GM10266 (cell line): Measurements from ENCODE around the gene NR2F2.
A peak's percentile ranks its signal among the peaks of the same experiment; 100 is the strongest.
"Not testable (repeated sequence)": the region's sequence is repeated elsewhere in the genome, so short reads cannot be mapped to it uniquely, and the experiment has no call there.

ENCODE experiments used
- DNase-seq: peaks from one replicate; pipeline ENCODE4 v3.0.0; 2012; ENCODE audit errors: extremely low spot score
- TF ChIP-seq, protein P1 (sequence below): IDR thresholded peaks from 2 replicates; pipeline ENCODE4 v1.5.1; 2012; ENCODE audit warnings: mild to moderate bottlenecking, low read depth; ENCODE audit not compliant: control insufficient read depth, insufficient read depth; ENCODE audit errors: missing control alignments

NR2F2 gene

DNA sequence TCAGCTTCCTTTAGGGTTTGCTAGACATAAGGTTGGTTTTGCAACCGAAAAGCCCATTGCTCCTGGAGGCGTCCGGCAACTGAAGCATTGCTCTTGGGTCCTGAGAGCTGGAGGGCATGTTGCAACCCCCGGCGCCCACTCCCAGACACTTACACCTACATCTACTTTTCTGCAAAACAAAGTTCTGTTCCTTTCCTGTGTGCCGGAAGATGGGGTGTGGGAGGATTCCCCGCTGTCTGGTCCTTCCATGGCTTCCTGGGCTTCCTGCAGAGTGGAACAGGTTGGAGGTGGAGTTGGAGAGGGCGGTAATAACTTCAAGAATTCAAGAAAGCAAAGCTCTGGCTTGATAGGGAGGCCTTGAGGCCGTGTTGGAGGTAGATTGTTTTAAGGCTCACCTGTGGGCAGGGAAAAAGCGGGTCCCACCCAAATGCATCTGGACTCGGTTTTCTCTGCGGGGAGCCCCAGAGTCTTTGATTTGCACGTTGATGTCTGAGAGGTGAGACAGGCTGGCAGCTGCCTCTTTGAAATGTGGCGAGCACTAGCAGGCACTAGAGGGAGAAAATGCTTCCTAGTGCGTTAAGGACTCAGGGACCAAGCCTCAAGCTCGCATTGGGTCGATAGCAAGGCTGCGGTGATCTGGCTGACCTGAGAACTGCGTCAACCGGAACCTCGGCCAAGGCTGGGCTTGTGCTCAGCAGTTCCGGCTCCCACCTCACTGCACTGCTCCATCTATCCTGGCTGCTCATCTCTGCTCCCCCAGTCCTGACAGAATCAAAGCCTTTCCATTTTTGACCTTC is 39.5 kb downstream of the NR2F2 start:
- TF ChIP-seq, protein P1, sequence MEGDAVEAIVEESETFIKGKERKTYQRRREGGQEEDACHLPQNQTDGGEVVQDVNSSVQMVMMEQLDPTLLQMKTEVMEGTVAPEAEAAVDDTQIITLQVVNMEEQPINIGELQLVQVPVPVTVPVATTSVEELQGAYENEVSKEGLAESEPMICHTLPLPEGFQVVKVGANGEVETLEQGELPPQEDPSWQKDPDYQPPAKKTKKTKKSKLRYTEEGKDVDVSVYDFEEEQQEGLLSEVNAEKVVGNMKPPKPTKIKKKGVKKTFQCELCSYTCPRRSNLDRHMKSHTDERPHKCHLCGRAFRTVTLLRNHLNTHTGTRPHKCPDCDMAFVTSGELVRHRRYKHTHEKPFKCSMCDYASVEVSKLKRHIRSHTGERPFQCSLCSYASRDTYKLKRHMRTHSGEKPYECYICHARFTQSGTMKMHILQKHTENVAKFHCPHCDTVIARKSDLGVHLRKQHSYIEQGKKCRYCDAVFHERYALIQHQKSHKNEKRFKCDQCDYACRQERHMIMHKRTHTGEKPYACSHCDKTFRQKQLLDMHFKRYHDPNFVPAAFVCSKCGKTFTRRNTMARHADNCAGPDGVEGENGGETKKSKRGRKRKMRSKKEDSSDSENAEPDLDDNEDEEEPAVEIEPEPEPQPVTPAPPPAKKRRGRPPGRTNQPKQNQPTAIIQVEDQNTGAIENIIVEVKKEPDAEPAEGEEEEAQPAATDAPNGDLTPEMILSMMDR: no peak
- peak; percentile 6 for DNase-seq

DNA sequence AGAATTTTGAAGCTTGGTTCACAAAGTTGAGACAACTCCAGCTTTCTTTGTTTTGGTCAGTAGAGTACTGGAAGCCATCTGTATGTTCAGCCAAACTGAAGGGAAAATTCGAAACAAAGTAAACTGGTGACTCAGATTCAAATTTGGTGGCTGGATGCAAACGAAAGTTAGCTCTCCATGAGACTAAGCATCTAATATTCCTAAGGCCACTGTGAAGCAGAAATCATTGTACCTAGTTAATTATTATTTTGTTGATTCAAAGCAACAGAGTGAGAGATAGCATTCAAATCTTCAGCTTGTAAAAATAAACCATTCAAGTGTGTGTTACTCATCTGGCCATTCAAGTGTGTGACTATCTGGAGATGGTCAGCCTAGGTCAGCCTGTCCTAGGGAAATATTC is 42.1 kb downstream of the NR2F2 start:
- no peak for DNase-seq
- TF ChIP-seq, protein P1: no peak

DNA sequence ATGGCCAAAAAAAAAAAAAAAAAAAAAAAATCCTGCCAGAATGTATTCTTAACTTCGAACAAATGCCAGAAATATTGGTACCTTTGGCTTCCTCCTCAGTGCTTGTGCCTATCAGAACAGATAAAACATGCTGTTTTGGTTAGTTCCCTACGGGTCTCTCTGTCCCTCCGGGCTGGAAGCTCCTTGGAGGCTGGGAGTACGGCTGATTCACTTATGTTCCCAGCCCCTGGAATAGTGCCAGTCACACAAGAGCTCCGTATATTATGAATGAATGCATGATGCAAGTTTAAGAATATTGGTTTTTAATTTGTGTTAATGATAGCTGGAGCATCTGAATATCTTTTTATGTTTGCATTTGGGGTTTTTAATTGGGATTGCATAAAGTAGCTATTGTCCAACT is 44.0 kb downstream of the NR2F2 start:
- TF ChIP-seq, protein P1: no peak
- no peak for DNase-seq

DNA sequence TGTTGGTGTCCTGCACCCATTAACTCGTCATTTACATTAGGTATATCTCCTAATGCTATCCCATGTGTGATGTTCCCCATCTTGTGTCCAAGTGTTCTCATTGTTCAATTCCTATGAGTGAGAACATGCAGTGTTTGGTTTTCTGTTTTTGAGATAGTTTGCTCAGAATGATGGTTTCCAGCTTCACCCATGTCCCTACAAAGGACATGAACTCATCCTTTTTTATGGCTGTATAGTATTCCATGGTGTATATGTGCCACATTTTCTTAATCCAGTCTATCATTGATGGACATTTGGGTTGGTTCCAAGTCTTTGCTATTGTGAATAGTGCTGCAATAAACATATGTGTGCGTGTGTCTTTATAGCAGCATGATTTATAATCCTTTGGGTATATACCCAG is 49.1 kb downstream of the NR2F2 start:
- not testable (repeated sequence) for DNase-seq

DNA sequence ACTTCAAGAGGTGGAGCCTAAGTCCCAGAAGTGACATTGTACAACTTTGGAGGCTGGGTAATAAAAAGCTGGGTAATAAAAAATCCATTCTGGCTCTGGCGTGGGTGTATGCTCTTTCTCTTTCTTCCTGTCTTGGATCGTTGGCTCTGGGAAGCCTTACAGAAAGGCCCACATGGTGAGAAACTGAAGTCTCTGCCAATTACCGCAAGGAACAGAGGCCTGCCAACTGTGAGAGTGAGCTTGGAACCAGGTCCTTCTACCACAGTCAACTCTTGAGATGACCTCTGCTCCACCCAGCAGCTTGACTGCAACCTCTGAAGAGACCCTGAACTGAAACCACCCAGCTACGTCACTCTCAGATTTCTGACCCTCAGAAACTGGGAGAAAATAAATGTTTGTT is 51.0 kb downstream of the NR2F2 start:
- no peak for DNase-seq
- TF ChIP-seq, protein P1: no peak

DNA sequence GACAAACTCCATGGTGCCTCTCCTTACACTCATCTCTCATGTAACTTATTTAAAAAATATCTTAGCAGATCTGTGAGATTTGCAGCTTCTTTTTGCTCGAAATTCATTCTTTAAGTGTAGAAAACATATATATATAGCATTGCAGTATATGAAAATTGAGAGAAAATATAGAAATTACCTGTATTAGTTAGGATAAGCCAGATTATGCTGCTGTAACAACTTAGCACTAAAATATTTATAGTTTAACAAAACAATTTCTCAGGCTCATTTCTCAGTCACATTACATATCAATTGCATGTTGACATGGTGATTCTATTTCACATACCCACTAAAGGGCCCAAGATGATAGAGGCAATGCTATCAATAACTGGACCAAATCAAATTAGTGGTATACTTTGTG is 54.7 kb downstream of the NR2F2 start:
- no peak for DNase-seq
- TF ChIP-seq, protein P1: no peak

DNA sequence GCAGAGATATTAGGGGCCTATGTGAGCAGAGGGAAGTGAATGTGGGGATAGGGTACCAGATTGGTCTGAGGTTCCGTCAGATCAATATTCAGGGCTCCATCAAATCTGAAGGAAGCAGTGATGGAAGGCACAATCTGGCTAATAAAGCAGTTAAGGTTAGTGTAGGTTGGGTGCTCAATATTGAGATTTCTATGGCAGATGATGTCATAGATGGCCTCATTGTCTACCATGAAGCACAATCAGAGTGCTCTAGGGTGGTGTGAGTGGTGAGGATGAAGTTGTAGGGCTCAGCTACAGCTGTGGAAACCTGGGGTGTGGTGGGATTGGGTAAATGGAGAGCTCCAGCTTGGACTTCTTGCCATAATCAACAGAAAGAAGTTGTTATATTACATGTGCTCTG is 58.2 kb downstream of the NR2F2 start:
- TF ChIP-seq, protein P1: no peak
- no peak for DNase-seq
